A549 (cell line): ENCODE data around the gene SLC12A2. TPM values are rescaled to one million over a fixed set of nuclear protein-coding genes. Genes with fewer than 3 reads are reported as not detected.

Experiments used
- ATAC-seq, 2 experiments: fragments of 200-7000 bp in 1 of 2; fragments of >200 bp in 1 of 2; cut with Nextera tagmentation in 1 of 2; cut with Tn5 transposase in 1 of 2; 3 replicates each; pipeline versions ENCODE4 v1.8.0 to v1.9.1; 2018 to 2020; ENCODE audit warnings: mild to moderate bottlenecking in 1 of 2, moderate library complexity in 1 of 2
- CTCF ChIA-PET: fragments of 300-600 bp; sonication (Branson Sonifier 250); formaldehyde crosslinking; extraction: SDS; loops from one replicate; lab custom pipeline; 2021; ENCODE audit warnings: antibody characterized with exemption, inconsistent platforms; lab: Yijun Ruan, JAX
- POLR2A ChIA-PET: fragments of 350-600 bp; formaldehyde crosslinking; extraction: SDS; loops from one replicate; lab custom pipeline; 2021; ENCODE audit warnings: antibody characterized with exemption, inconsistent platforms; lab: Yijun Ruan, JAX
- DNase-seq, 2 experiments: peaks; one replicate each; pipeline versions ENCODE4 v3.0.0 to v3.0.0-alpha.2; 2011 to 2016; ENCODE audit warnings: low read depth in 1 of 2, low spot score in 1 of 2
- FAIRE-seq: peaks from 2 replicates; lab custom pipeline; 2011; peaks lifted over from hg19 to GRCh38; lab: Jason Lieb, UNC
- H3K27ac ChIP-seq, 2 experiments: fragments of >200 bp; sonication (Bioruptor Twin); formaldehyde crosslinking; 3 replicates each; pipeline ENCODE4 v1.5.1; 2016 to 2017
- H3K4me1 ChIP-seq: fragments of >200 bp; sonication (Bioruptor Twin); formaldehyde crosslinking; 3 replicates; pipeline ENCODE4 v1.6.1; 2016
- H3K4me2 ChIP-seq: fragments of >200 bp; sonication (Bioruptor Twin); formaldehyde crosslinking; 3 replicates; pipeline ENCODE4 v1.6.1; 2016
- H3K4me3 ChIP-seq: fragments of >200 bp; sonication (Bioruptor Twin); formaldehyde crosslinking; 3 replicates; pipeline ENCODE4 v1.5.1; 2016
- H3K9me3 ChIP-seq: fragments of >200 bp; sonication (Bioruptor Twin); formaldehyde crosslinking; 3 replicates; pipeline ENCODE4 v1.6.1; 2016
- CBX8 ChIP-seq: fragments of 200-600 bp; sonication (generic); IDR thresholded peaks from 2 replicates; pipeline ENCODE4 v1.6.1; 2016
- CEBPB ChIP-seq, 2 experiments: fragments of >200 bp in 1 of 2; sonication (Bioruptor Twin) in 1 of 2; formaldehyde crosslinking in 1 of 2; IDR thresholded peaks; 2 replicates each; pipeline ENCODE4 v1.6.1; 2012 to 2016
- CHD4 ChIP-seq: fragments of 200-600 bp; sonication (generic); IDR thresholded peaks from 2 replicates; pipeline ENCODE4 v1.6.1; 2016; ENCODE audit warnings: antibody characterized with exemption, mild to moderate bottlenecking, borderline replicate concordance
- EP300 ChIP-seq, 2 experiments: fragments of >200 bp; sonication (Bioruptor Twin); formaldehyde crosslinking; IDR thresholded peaks; 2 replicates in 1 of 2; 3 replicates in 1 of 2; pipeline ENCODE4 v1.6.1; 2016 to 2017
- GATA3 ChIP-seq: IDR thresholded peaks from 2 replicates; pipeline ENCODE4 v1.6.1; 2012; ENCODE audit warnings: borderline replicate concordance
- HOXB13 ChIP-seq: fragments of 250-450 bp; sonication (Bioruptor Pico); IDR thresholded peaks from 2 replicates; pipeline ENCODE4 v1.5.0; 2020; ENCODE audit warnings: low read depth, mild to moderate bottlenecking, moderate library complexity
- HOXB5 ChIP-seq: fragments of 250-450 bp; sonication (Bioruptor Pico); IDR thresholded peaks from 2 replicates; pipeline ENCODE4 v1.5.0; 2020; ENCODE audit warnings: mild to moderate bottlenecking, moderate library complexity
- JUN ChIP-seq, 2 experiments: fragments of >200 bp; sonication (Bioruptor Twin); formaldehyde crosslinking; IDR thresholded peaks; 2 replicates in 1 of 2; 3 replicates in 1 of 2; pipeline ENCODE4 v1.6.1; 2016 to 2017
- JUNB ChIP-seq: fragments of >200 bp; sonication (Bioruptor Twin); formaldehyde crosslinking; IDR thresholded peaks from 2 replicates; pipeline ENCODE4 v1.6.1; 2016
- KDM5A ChIP-seq: fragments of 200-600 bp; sonication (generic); IDR thresholded peaks from 2 replicates; pipeline ENCODE4 v1.6.1; 2016; ENCODE audit warnings: antibody characterized with exemption, mild to moderate bottlenecking
- MAX ChIP-seq: IDR thresholded peaks from 2 replicates; pipeline ENCODE4 v1.6.1; 2012
- PHF8 ChIP-seq: fragments of 200-600 bp; sonication (generic); IDR thresholded peaks from 2 replicates; pipeline ENCODE4 v1.6.1; 2016; ENCODE audit warnings: low read depth, mild to moderate bottlenecking, antibody characterized with exemption, moderate library complexity, borderline replicate concordance
- POLR2AphosphoS2 ChIP-seq: conservative IDR thresholded peaks from 2 replicates; pipeline ENCODE4 v1.6.1; 2012; ENCODE audit warnings: low read length, improper control_type of control experiment, inconsistent platforms
- RCOR1 ChIP-seq: fragments of 150-350 bp; IDR thresholded peaks from 2 replicates; pipeline ENCODE4 v1.6.1; 2014; ENCODE audit warnings: antibody characterized with exemption, low read length, low read depth
- RFX5 ChIP-seq: fragments of 450-650 bp; IDR thresholded peaks from 2 replicates; pipeline ENCODE4 v1.7.1; 2014; ENCODE audit warnings: antibody characterized with exemption, mild to moderate bottlenecking, moderate library complexity
- SREBF2 ChIP-seq: fragments of 450-650 bp; IDR thresholded peaks from 2 replicates; pipeline ENCODE4 v1.6.1; 2014; ENCODE audit warnings: mild to moderate bottlenecking, moderate library complexity
- ZNF302 ChIP-seq: fragments of 250-450 bp; sonication (Bioruptor Pico); IDR thresholded peaks from 2 replicates; pipeline ENCODE4 v1.9.0; 2021; ENCODE audit warnings: inconsistent platforms, mild to moderate bottlenecking, moderate library complexity
- ZSCAN20 ChIP-seq: fragments of 250-450 bp; sonication (Bioruptor Pico); IDR thresholded peaks from 2 replicates; pipeline ENCODE4 v1.8.0; 2022; ENCODE audit warnings: mild to moderate bottlenecking, moderate library complexity
- WGBS: methylation state at CpG from one replicate; pipeline ENCODE4 v1.1.6; 2017; ENCODE audit errors: missing lambda C conversion rate; 5-methylcytosine and 5-hydroxymethylcytosine counted together
- polyA plus RNA-seq, 4 experiments: library from polyadenylated mRNA; depleted of rRNA in 3 of 4; stranded (reverse); fragments of >200 nt; fragmentation: RNase III in 1 of 4; extraction: RNeasy Plus Mini Kit Qiagen cat#74134 plus additional on column Dnase treatment in 1 of 4; gene quantifications; 2 replicates in 3 of 4; 3 replicates in 1 of 4; pipeline ENCODE4 v1.2.3, GENCODE V29; 2011 to 2017
- TF ChIP-seq, protein P1 (sequence below): fragments of 150-350 bp; IDR thresholded peaks from 2 replicates; pipeline ENCODE4 v1.6.1; 2014; ENCODE audit warnings: low read depth, mild to moderate bottlenecking, low read length
- TF ChIP-seq, protein P2 (sequence below): fragments of 250-450 bp; sonication (Bioruptor Pico); IDR thresholded peaks from 2 replicates; pipeline ENCODE4 v1.5.0; 2021; ENCODE audit warnings: mild to moderate bottlenecking, moderate library complexity, borderline replicate concordance
- TF ChIP-seq, protein P3 (sequence below): fragments of 200-600 bp; sonication (generic); IDR thresholded peaks from 2 replicates; pipeline ENCODE4 v1.6.1; 2016; ENCODE audit warnings: antibody characterized with exemption, mild to moderate bottlenecking, moderate library complexity

Gene SLC12A2
- polyA plus RNA-seq, 2 of the 4 experiments (the other 2 are of a cell fraction) = 17.1 to 99.9 TPM

- TF ChIP-seq ZSCAN20 (no peak), RFX5 (no peak), RCOR1 (no peak), CEBPB (IDR thresholded peaks at IDR 0.05) (no peak), CHD4 (no peak), EP300 (IDR thresholded peaks at IDR 0.05) (no peak), GATA3 (no peak), SREBF2 (no peak), PHF8 (no peak)
- TF ChIP-seq, protein P1, sequence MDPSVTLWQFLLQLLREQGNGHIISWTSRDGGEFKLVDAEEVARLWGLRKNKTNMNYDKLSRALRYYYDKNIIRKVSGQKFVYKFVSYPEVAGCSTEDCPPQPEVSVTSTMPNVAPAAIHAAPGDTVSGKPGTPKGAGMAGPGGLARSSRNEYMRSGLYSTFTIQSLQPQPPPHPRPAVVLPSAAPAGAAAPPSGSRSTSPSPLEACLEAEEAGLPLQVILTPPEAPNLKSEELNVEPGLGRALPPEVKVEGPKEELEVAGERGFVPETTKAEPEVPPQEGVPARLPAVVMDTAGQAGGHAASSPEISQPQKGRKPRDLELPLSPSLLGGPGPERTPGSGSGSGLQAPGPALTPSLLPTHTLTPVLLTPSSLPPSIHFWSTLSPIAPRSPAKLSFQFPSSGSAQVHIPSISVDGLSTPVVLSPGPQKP = no peak
- H3K4me3 ChIP-seq = no peak overlapping the region
- 91% methylated on average over 3 of the region's 3 CpGs for WGBS
- ChIA-PET POLR2A (no interaction called here), CTCF (interaction anchor here (0.6 kb wide), 1 partner anchor 299 kb away, joined by 3 read pairs; no protein-coding TSS in a partner anchor)
- no peak overlapping the region for H3K27ac ChIP-seq
- DNase-seq (no peak), ATAC-seq (no peak), FAIRE-seq (no peak)
- no peaks in the 10 kb centered on the region for H3K9me3 ChIP-seq
- no peak overlapping the region for H3K4me2 ChIP-seq
- no peaks in the 10 kb centered on the region for H3K4me1 ChIP-seq
These were observed 71.4 kb downstream of the SLC12A2 start for GRCh38 chr5:128154943-128155342.

GRCh38 chr5:128155776-128156175 lies 72.2 kb downstream of the SLC12A2 start:
- peak in 1 of 2 experiments; percentile 56; a peak in 1 of 6 replicates for ATAC-seq
- H3K27ac ChIP-seq = no peak overlapping the region
- CTCF ChIA-PET = interaction anchor here (0.8 to 1.1 kb wide), 2 partner anchors 22 to 398 kb away, joined by 3 read pairs; no protein-coding TSS in a partner anchor

More at GRCh38 chr5:128155776-128156175, 72.2 kb downstream of the SLC12A2 start:
- no peaks in the 10 kb centered on the region for H3K9me3 ChIP-seq
- FAIRE-seq (no peak), DNase-seq (no peak)
- TF ChIP-seq HOXB13 (CRISPR knock-in tag) = no peak
- no peak for TF ChIP-seq HOXB5 (CRISPR knock-in tag)
- no peak for TF ChIP-seq JUNB
- TF ChIP-seq KDM5A = no peak
- TF ChIP-seq JUN (IDR thresholded peaks at IDR 0.05) = no peak
- no peak for TF ChIP-seq ZNF302 (CRISPR knock-in tag)
- TF ChIP-seq, protein P2, sequence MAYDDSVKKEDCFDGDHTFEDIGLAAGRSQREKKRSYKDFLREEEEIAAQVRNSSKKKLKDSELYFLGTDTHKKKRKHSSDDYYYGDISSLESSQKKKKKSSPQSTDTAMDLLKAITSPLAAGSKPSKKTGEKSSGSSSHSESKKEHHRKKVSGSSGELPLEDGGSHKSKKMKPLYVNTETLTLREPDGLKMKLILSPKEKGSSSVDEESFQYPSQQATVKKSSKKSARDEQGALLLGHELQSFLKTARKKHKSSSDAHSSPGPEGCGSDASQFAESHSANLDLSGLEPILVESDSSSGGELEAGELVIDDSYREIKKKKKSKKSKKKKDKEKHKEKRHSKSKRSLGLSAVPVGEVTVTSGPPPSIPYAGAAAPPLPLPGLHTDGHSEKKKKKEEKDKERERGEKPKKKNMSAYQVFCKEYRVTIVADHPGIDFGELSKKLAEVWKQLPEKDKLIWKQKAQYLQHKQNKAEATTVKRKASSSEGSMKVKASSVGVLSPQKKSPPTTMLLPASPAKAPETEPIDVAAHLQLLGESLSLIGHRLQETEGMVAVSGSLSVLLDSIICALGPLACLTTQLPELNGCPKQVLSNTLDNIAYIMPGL (CRISPR knock-in tag) = no peak
- TF ChIP-seq, protein P3, sequence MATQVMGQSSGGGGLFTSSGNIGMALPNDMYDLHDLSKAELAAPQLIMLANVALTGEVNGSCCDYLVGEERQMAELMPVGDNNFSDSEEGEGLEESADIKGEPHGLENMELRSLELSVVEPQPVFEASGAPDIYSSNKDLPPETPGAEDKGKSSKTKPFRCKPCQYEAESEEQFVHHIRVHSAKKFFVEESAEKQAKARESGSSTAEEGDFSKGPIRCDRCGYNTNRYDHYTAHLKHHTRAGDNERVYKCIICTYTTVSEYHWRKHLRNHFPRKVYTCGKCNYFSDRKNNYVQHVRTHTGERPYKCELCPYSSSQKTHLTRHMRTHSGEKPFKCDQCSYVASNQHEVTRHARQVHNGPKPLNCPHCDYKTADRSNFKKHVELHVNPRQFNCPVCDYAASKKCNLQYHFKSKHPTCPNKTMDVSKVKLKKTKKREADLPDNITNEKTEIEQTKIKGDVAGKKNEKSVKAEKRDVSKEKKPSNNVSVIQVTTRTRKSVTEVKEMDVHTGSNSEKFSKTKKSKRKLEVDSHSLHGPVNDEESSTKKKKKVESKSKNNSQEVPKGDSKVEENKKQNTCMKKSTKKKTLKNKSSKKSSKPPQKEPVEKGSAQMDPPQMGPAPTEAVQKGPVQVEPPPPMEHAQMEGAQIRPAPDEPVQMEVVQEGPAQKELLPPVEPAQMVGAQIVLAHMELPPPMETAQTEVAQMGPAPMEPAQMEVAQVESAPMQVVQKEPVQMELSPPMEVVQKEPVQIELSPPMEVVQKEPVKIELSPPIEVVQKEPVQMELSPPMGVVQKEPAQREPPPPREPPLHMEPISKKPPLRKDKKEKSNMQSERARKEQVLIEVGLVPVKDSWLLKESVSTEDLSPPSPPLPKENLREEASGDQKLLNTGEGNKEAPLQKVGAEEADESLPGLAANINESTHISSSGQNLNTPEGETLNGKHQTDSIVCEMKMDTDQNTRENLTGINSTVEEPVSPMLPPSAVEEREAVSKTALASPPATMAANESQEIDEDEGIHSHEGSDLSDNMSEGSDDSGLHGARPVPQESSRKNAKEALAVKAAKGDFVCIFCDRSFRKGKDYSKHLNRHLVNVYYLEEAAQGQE = no peak
- no peak for TF ChIP-seq CEBPB (IDR thresholded peaks at IDR 0.05)
- no peak for TF ChIP-seq CBX8
- no peak for TF ChIP-seq GATA3
- TF ChIP-seq MAX = no peak
- TF ChIP-seq POLR2AphosphoS2 = no peak
- no peaks in the 10 kb centered on the region for H3K4me1 ChIP-seq
- POLR2A ChIA-PET = no interaction called here
- H3K4me3 ChIP-seq = no peak overlapping the region
- no peak overlapping the region for H3K4me2 ChIP-seq
